ENCODE data around the gene EYS.

- TF ChIP-seq, protein P1, sequence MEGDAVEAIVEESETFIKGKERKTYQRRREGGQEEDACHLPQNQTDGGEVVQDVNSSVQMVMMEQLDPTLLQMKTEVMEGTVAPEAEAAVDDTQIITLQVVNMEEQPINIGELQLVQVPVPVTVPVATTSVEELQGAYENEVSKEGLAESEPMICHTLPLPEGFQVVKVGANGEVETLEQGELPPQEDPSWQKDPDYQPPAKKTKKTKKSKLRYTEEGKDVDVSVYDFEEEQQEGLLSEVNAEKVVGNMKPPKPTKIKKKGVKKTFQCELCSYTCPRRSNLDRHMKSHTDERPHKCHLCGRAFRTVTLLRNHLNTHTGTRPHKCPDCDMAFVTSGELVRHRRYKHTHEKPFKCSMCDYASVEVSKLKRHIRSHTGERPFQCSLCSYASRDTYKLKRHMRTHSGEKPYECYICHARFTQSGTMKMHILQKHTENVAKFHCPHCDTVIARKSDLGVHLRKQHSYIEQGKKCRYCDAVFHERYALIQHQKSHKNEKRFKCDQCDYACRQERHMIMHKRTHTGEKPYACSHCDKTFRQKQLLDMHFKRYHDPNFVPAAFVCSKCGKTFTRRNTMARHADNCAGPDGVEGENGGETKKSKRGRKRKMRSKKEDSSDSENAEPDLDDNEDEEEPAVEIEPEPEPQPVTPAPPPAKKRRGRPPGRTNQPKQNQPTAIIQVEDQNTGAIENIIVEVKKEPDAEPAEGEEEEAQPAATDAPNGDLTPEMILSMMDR (conservative IDR thresholded peaks at IDR 0.05) = no peak
- no peak for TF ChIP-seq ZFX (IDR thresholded peaks at IDR 0.05)
Observed at GRCh38 chr6:64729522-64729921, 977.5 kb downstream of the EYS start.

All from C4-2B (cell line).